LNCaP clone FGC (cell line): ENCODE results near the gene KNOP1.
A peak's percentile ranks its signal among the peaks of the same experiment; 100 is the strongest.

Experiments
- DNase-seq: peaks from one replicate; pipeline ENCODE4 v3.0.0-alpha.2; 2011; ENCODE audit warnings: low read depth
- H3K4me3 ChIP-seq: 2 replicates; pipeline ENCODE4 v1.5.1; 2011; ENCODE audit warnings: mild to moderate bottlenecking, low read depth, low read length, control low read depth
- TF ChIP-seq, protein P1 (sequence below): IDR thresholded peaks from 2 replicates; pipeline ENCODE4 v1.5.1; 2012; ENCODE audit warnings: mild to moderate bottlenecking; ENCODE audit not compliant: control insufficient read depth, insufficient read depth; ENCODE audit errors: extremely low read depth

The KNOP1 gene

DNA sequence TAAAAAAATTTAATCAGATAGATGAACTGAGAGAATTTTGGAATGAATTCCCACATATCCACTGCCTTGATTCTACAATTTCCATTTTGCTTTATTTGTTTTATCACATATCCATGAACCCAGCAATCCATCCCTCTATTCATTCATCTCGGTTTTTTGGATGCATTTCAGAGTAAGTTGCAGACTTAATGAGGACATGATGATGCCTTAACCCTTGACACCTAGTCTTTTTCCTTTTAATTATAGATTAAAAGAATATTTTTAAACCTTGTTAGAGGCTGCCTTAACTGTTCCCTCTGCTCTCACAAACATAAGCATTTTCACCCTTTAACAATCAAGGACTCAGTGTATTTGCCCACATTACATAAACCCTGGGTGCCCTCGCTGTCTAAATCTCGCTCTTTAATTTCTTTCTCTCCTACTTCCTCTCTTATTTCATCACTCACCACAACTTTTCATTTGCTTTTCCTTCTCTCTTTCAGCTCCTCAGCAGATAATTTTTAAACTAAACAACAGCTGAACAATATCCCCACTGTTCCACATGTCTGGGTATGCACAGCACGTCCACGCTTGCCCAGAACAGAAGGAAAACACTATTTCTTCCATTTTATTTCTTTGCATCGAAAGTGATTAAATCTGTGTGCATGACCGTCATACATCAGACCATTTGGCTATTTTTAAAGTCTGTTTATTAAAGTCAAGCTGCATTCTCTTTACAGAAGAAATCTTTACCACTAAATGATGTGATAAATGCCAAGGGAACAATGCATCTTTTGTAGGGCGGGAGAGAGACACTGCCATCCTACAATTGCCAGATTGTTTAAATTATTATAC lies 40.0 kb upstream of the KNOP1 start:
- no peak for DNase-seq

DNA sequence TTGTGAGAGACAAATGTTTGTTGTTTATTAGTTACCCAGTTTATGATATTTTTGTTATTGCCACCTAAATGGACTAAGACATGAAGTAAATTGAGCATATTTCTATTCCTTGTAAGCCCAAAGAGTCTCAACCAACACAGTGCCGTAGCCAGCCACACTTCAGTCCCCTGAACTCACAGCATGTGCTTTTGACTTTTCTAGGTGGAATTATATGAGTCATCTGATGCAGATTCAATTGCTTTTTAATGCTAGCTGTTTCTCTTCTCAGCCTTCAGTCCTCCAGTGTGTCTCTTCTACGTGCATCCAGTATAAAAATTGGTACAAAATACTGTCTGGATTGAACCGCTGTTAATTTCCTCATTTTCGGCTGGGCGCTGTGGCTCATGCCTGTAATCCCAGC lies 39.0 kb upstream of the KNOP1 start:
- TF ChIP-seq, protein P1, sequence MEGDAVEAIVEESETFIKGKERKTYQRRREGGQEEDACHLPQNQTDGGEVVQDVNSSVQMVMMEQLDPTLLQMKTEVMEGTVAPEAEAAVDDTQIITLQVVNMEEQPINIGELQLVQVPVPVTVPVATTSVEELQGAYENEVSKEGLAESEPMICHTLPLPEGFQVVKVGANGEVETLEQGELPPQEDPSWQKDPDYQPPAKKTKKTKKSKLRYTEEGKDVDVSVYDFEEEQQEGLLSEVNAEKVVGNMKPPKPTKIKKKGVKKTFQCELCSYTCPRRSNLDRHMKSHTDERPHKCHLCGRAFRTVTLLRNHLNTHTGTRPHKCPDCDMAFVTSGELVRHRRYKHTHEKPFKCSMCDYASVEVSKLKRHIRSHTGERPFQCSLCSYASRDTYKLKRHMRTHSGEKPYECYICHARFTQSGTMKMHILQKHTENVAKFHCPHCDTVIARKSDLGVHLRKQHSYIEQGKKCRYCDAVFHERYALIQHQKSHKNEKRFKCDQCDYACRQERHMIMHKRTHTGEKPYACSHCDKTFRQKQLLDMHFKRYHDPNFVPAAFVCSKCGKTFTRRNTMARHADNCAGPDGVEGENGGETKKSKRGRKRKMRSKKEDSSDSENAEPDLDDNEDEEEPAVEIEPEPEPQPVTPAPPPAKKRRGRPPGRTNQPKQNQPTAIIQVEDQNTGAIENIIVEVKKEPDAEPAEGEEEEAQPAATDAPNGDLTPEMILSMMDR: no peak
- DNase-seq: no peak

More for the DNA sequence above, 40.0 kb upstream of the KNOP1 start:
- no peak overlapping the region for H3K4me3 ChIP-seq
- TF ChIP-seq, protein P1: no peak

DNA sequence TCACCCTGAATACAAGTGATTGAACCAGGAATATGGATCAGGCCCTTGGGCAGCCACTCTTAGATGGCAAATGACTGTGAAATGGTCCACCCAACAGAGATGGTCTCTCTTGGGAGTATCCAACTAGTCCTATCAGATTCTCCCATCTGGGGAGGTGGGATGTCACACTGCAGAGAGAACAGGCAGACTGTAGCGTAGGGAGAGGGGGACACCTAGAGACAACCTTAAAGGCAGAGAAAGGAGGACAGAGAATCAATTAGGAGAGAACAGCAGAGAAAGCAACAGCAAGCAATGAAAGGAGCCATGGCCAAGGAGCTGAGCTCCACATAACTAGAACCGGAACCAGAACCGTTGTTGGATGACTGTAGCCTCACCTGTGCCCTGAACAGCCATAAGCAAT lies 37.2 kb upstream of the KNOP1 start:
- no peak for DNase-seq
- no peak overlapping the region for H3K4me3 ChIP-seq
- TF ChIP-seq, protein P1: no peak

More for the DNA sequence above, 39.0 kb upstream of the KNOP1 start:
- H3K4me3 ChIP-seq: no peak overlapping the region

DNA sequence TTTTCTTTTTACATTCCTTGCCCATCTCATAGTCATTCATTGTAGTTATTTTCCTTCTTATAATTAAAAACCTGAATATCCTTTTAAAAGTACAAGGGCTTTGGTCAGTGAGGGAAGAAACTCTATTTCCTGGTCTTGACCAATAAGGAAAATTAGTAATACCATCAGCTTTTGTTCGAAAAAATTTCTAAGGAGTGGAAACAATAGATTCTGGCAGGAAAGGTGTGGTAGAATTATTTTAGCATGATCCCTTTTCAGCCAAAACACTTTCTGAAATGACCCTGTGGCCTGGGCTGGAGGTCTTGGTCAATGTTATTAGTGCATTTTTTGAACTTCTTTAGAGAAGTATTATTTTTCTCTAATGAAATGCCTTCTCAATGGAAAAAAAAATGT lies 36.6 kb upstream of the KNOP1 start:
- TF ChIP-seq, protein P1: no peak
- no peak overlapping the region for H3K4me3 ChIP-seq
- DNase-seq: no peak

DNA sequence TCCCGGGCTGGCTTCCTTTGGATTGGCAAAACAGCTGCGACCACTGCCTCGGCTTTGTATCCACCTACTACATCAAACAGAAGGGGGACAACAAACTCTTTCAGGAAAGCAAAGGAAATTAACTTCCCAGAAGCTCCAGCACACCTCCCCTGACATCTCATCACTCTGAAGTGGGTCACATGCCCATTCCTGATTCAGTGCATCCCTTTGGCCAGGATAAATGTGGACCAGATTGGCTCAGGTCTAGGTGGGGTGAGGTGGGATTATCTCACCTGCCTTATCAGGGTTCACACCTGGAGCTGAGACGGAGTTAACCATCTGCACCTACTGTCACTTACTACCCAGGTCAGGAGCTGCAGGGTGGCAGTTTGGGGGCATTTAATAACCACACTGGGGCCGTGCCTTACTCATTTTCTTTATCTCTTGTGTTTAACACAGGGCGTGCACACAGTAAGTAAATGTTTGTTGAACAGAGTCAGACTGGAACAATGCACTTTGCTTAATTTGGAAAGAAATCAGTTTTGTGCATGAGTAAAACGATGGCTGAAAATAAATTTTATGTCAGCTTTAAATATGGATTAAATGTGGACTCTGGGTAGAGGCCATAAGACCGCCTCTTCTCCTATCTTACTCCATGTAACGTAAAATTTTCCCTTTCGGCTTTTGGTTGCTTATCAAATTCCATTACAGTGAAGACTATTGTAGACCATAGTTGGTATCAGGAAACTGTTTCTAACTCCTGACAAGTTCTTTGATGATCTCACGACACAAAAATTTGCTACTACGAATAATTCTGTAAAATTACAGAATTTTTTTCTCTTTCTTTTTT lies 36.0 kb upstream of the KNOP1 start:
- peak; percentile 11 for DNase-seq
- no peak overlapping the region for H3K4me3 ChIP-seq
- TF ChIP-seq, protein P1: no peak

DNA sequence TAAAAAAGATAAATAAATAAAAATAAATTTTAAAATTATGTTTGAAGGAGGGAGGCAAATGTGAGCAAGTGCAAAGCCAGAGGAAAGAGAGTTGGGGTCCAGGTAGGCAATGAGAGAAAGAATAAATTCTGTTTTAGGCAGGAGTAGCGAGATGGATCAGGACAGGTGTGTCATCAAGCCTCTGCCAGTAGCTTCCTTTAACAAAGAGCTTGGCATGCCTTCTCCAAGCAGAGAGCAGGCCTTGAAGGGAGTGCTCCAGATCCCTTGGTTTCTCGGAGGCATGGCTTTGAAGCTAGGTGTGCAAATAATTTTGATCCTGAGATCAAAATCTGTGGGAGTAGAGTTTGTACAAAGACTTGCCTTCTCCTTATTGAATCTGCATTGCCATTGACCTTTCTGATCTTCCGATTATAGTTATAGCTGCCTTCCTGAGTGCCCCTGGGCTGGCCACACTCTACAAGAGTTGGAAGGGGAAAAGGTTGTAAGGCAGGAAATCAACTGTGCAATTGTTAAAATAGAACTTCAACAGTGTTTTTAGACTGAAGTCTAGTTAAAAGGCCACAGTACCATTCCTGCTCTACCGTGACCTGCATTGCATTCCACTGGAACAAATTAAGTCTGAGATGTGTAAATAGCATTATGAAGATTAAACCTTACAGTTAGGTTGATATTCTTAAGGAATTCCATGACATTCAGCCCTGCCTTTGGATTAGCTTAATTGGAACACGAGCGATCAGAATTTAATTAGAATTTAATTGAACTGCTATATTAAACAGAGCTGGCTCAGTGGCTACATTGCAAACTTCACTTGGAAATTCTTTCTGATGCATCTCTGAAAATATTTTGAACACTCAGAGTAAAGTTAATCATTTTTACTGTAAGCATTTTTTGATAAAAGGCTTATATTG lies 33.7 kb upstream of the KNOP1 start:
- no peak overlapping the region for H3K4me3 ChIP-seq
- TF ChIP-seq, protein P1: no peak
- no peak for DNase-seq
